Heart left ventricle (tissue), 16 donors: ENCODE measurements around the gene STX8. TPM values are rescaled to one million over a fixed set of nuclear protein-coding genes. Genes with fewer than 3 reads are reported as not detected.
A peak's percentile ranks its signal among the peaks of the same experiment; 100 is the strongest.

Source experiments
- ATAC-seq, 4 donors: fragments of 200-7000 bp; cut with Tn5 transposase; one replicate each; pipeline ENCODE4 v1.9.1; 2020 to 2022; ENCODE audit warnings: moderate library complexity in 4 of 4, mild to moderate bottlenecking in 3 of 4, moderate number of reproducible peaks in 1 of 4
- DNase-seq, 5 donors: peaks; one replicate each; pipeline ENCODE4 v3.0.0-alpha.2; 2020
- H3K27ac ChIP-seq, 12 donors: fragments of 200-600 bp; sonication (generic) in 4 of 12; one replicate each; pipeline versions ENCODE4 v1.5.0 to v1.8.0; 2016 to 2022; ENCODE audit warnings: mild to moderate bottlenecking in 2 of 12
- H3K27me3 ChIP-seq, 9 donors: fragments of 200-600 bp; sonication (generic) in 2 of 9; one replicate each; pipeline versions ENCODE4 v1.5.1 to v1.8.0; 2016 to 2022; ENCODE audit warnings: mild to moderate bottlenecking in 3 of 9
- H3K36me3 ChIP-seq, 9 donors: fragments of 200-600 bp; sonication (generic) in 2 of 9; one replicate each; pipeline versions ENCODE4 v1.5.0 to v1.8.0; 2018 to 2022; ENCODE audit warnings: mild to moderate bottlenecking in 2 of 9
- H3K4me1 ChIP-seq, 12 donors: fragments of 200-600 bp; sonication (generic) in 4 of 12; one replicate each; pipeline versions ENCODE4 v1.5.0 to v1.8.0; 2016 to 2022; ENCODE audit warnings: mild to moderate bottlenecking in 3 of 12
- H3K4me3 ChIP-seq, 12 donors: fragments of 200-600 bp; sonication (generic) in 4 of 12; one replicate each; pipeline versions ENCODE4 v1.5.0 to v1.8.0; 2017 to 2022; ENCODE audit warnings: mild to moderate bottlenecking in 9 of 12, moderate library complexity in 4 of 12
- H3K9me3 ChIP-seq, 12 donors: fragments of 200-600 bp; sonication (generic) in 4 of 12; one replicate each; pipeline versions ENCODE4 v1.5.0 to v1.8.0; 2016 to 2022; ENCODE audit warnings: mild to moderate bottlenecking in 1 of 12
- CTCF ChIP-seq, 12 donors: fragments of 200-600 bp; sonication (generic) in 4 of 12; IDR thresholded peaks; one replicate each; pipeline versions ENCODE4 v1.5.0 to v1.8.0; 2018 to 2022; ENCODE audit warnings: antibody characterized with exemption in 12 of 12, mild to moderate bottlenecking in 5 of 12
- POLR2A ChIP-seq, 2 donors: fragments of 450-650 bp; IDR thresholded peaks; one replicate each; pipeline ENCODE4 v1.6.1; 2017; ENCODE audit warnings: antibody characterized with exemption in 2 of 2, mild to moderate bottlenecking in 2 of 2, moderate library complexity in 2 of 2
- WGBS, 4 donors: extraction: QIAGEN DNeasy Blood & Tissue Kit in 2 of 4; methylation state at CpG; one replicate each; pipeline versions ENCODE4 v1.1.5 to v1.1.7; 2013 to 2018; 5-methylcytosine and 5-hydroxymethylcytosine counted together
- intact Hi-C, 10 donors: fragments of 100-400 bp; cut with DNase I; formaldehyde crosslinking; loops; one replicate each; pipeline versions ENCODE4 v1.11.1 to v1.14.2; 2022
- polyA plus RNA-seq, 2 donors: library from polyadenylated mRNA; stranded (reverse); fragments of 200-250 nt; gene quantifications; one replicate each; pipeline ENCODE4 v1.2.3, GENCODE V29; 2013
- total RNA-seq, 9 donors: library from RNA; depleted of rRNA in 2 of 9; stranded (reverse); fragments of >200 nt in 2 of 9; fragmentation: NEBNext Ultra II Directional in 3 of 9; extraction: Animal tissue kit (Norgen Biotek cat#: 25700) in 3 of 9; gene quantifications; one replicate each; pipeline versions ENCODE4 v1.1.0 to v1.2.4, GENCODE V29; 2016 to 2023
- donor health status: ischemic (EF 13 %, LVEDD 7.1; RV severe dilation, severe dysfunction).
- donor health status: healthy with polysubstance abuse.
- donor health status: DM: no; HTN: yes; CAD: no.
- donor health status: DM: no; HTN: no; CAD: no.
- donor health status: ischemic (EF 25% LVEDD 6.9; RV normal size, moderate dysfunction).
- donor health status: ischemic (EF 25% LVEDD 5.7; RV mildly dilated, moderate dysfunction).
- donor health status: healthy.
- donor health status: DM: yes; HTN: yes; CAD: no.
- donor health status: ischemic (EF 35%, LVEDD 5.7; RV mildly dilated, moderate dysfunction).
- donor health status: nonischemic (EF 11% LVEDD 7.7; RV severe dilation, severe dysfunction).
- donor health status: DM: yes; HTN: yes; CAD: no.
- donor health status: PGD.
- donor health status: ischemic (EF 29% LVEDD 5.4; RV normal size, mild dysfunction).
- donor health status: nonischemic (EF 23%, LVEDD 6.1; RV moderate dilation, normal function).

The STX8 gene
- total and polyA plus RNA-seq, 11 donors, result 43.2 to 86.0 (median 62.3) TPM

DNA sequence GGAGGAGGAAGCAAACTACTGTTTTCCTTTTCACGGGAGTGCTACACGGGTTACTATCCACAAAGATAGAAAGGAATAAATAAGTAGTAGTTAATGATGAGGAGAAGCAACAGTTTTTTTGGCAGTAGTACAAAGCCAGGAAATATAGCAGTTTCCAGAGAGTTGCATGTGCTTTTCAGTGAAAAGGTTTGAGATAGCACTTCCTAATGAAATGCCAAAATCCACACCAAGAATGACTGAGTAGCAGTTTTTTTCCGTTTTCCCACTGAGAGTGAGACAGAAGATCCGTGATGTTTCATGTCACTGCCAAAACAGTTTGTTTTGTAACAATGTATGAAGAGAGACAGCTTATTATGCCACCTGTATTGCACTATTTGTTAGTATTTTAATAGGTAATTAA is 129.1 kb downstream of the STX8 start:
- 45 to 60% (median 55%) methylated on average over 4 of the region's 4 CpGs for WGBS, 4 donors
- H3K4me3 ChIP-seq, result no peak overlapping the region
- peak in 1 of 4 donors; percentile 55 for ATAC-seq
- no peaks in the 10 kb centered on the region for H3K9me3 ChIP-seq
- no peak for DNase-seq
- peaks cover 0 to 9% (median 0%) of the 10 kb centered on the region in 12 donors for H3K4me1 ChIP-seq
- TF ChIP-seq POLR2A (IDR thresholded peaks at IDR 0.05), result no peak
- TF ChIP-seq CTCF (IDR thresholded peaks at IDR 0.05), result no peak
- no peaks in the 10 kb centered on the region for H3K36me3 ChIP-seq
- intact Hi-C loops, result no loop called here
- no peak overlapping the region for H3K27ac ChIP-seq
- no peaks in the 10 kb centered on the region for H3K27me3 ChIP-seq

DNA sequence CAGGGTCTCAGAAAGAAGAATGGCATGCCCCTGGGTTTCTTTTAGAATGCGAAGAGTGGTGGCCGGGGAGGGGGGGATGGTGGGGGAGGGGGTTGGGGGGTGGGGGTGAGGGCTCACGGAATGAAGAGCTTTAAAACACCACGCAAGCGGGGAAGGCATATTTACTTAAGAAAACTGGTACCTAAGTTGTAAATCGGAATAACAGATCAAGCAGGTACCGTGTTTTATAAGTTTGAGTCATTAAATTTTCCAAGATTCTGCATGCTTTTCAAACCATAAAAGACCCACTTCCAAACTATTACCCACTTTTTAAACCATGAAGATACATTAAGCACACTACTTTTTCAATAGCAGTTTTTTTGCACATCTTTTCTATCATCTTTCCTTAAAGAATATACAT is 130.2 kb downstream of the STX8 start:
- Histone ChIP-seq H3K27me3 (no peaks in the 10 kb centered on the region), H3K27ac (no peak overlapping the region), H3K36me3 (peaks cover 0 to 5% (median 0%) of the 10 kb centered on the region in 9 donors), H3K4me1 (peaks cover 0 to 9% (median 0%) of the 10 kb centered on the region in 12 donors), H3K4me3 (no peak overlapping the region), H3K9me3 (no peaks in the 10 kb centered on the region)
- intact Hi-C loops, result no loop called here
- ATAC-seq, result no peak
- no peak for DNase-seq
- 87 to 96% (median 94%) methylated on average over 7 of the region's 7 CpGs for WGBS, 4 donors
- TF ChIP-seq CTCF (IDR thresholded peaks at IDR 0.05) (no peak), POLR2A (IDR thresholded peaks at IDR 0.05) (no peak)

DNA sequence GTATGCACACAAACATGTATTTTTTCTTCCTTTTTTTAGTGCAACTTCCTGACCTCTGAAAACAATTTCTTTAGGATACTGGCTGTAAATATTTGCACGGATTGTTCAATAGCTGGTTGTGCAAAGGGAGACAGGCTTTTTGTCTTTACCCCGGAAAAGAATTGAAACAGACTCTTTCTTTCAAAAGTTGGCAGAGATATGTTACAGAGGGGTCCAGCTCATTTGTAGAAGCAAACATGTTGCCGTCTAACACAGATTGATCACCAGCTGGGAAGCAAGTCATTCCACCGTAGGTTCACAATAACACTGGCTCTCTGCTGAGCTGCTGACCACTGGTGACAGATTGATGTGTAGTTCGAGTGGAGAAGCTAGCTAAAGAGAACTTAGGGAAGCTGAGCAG is 130.9 kb downstream of the STX8 start:
- 65 to 82% (median 77%) methylated on average over 5 of the region's 5 CpGs for WGBS, 4 donors
- Histone ChIP-seq H3K4me3 (no peak overlapping the region), H3K27me3 (no peaks in the 10 kb centered on the region), H3K4me1 (peaks cover 0 to 9% (median 0%) of the 10 kb centered on the region in 12 donors), H3K27ac (no peak overlapping the region), H3K9me3 (no peaks in the 10 kb centered on the region), H3K36me3 (peaks cover 0 to 6% (median 0%) of the 10 kb centered on the region in 9 donors)
- TF ChIP-seq CTCF (IDR thresholded peaks at IDR 0.05), result no peak
- no peak for TF ChIP-seq POLR2A (IDR thresholded peaks at IDR 0.05)
- DNase-seq, result no peak
- ATAC-seq, result no peak
- intact Hi-C loops, result no loop called here

- intact Hi-C loops, result no loop called here
- DNase-seq (no peak), ATAC-seq (no peak)
- peaks cover 0 to 9% (median 0%) of the 10 kb centered on the region in 12 donors for H3K4me1 ChIP-seq
- H3K27me3 ChIP-seq, result no peaks in the 10 kb centered on the region
- H3K36me3 ChIP-seq, result peaks cover 0 to 6% (median 0%) of the 10 kb centered on the region in 9 donors
- no peak overlapping the region for H3K4me3 ChIP-seq
- no peaks in the 10 kb centered on the region for H3K9me3 ChIP-seq
- WGBS, 4 donors, result 72 to 81% (median 78%) methylated on average over 5 of the region's 5 CpGs
- no peak for TF ChIP-seq CTCF (IDR thresholded peaks at IDR 0.05)
- no peak for TF ChIP-seq POLR2A (IDR thresholded peaks at IDR 0.05)
- no peak overlapping the region for H3K27ac ChIP-seq
These were observed 131.8 kb downstream of the STX8 start for GRCh38 chr17:9443811-9444210.
